CD14-positive monocyte (primary cell): ENCODE measurements around the gene EIF4E. TPM values are rescaled to one million over a fixed set of nuclear protein-coding genes. Genes with fewer than 3 reads are reported as not detected.

ENCODE experiments used
- DNase-seq, 3 donors: peaks; one replicate each; pipeline ENCODE4 v3.0.0-alpha.2; 2011 to 2022
- H2AFZ ChIP-seq: 2 replicates; pipeline ENCODE4 v1.6.0; 2012; ENCODE audit warnings: mild to moderate bottlenecking, low read depth, low read length, inconsistent platforms; ENCODE audit not compliant: insufficient read depth, poor library complexity, severe bottlenecking
- H3K27ac ChIP-seq, 2 donors: 1 replicate in 1 of 2; 2 replicates in 1 of 2; pipeline ENCODE4 v1.5.1; 2012 to 2013; ENCODE audit warnings: low read length in 2 of 2, control low read depth in 1 of 2, inconsistent platforms in 1 of 2, low read depth in 1 of 2, mild to moderate bottlenecking in 1 of 2
- H3K27me3 ChIP-seq, 2 donors: one replicate each; pipeline versions ENCODE4 v1.6.0 to v1.6.1; 2011 to 2013; ENCODE audit warnings: low read length in 2 of 2; ENCODE audit not compliant: control insufficient read depth in 2 of 2, insufficient read depth in 2 of 2
- H3K36me3 ChIP-seq, 2 donors: replicated peaks in 1 of 2; 1 replicate in 1 of 2; 2 replicates in 1 of 2; pipeline versions ENCODE4 v1.5.1 to v1.6.1; 2012 to 2013; ENCODE audit warnings: low read length in 2 of 2, control low read depth in 1 of 2, inconsistent platforms in 1 of 2, mild to moderate bottlenecking in 1 of 2; ENCODE audit not compliant: insufficient read depth in 2 of 2, control insufficient read depth in 1 of 2
- H3K4me1 ChIP-seq, 2 donors: 1 replicate in 1 of 2; 2 replicates in 1 of 2; pipeline versions ENCODE4 v1.5.1 to v1.6.1; 2012 to 2013; ENCODE audit warnings: low read length in 2 of 2, control low read depth in 1 of 2, inconsistent platforms in 1 of 2, mild to moderate bottlenecking in 1 of 2, moderate library complexity in 1 of 2; ENCODE audit not compliant: insufficient read depth in 2 of 2, control insufficient read depth in 1 of 2
- H3K4me2 ChIP-seq: replicated peaks from 2 replicates; pipeline ENCODE3; 2012; ENCODE audit warnings: low read length, moderate library complexity, mild to moderate bottlenecking; ENCODE audit not compliant: poor library complexity, severe bottlenecking; ENCODE audit errors: extremely low read depth
- H3K4me3 ChIP-seq, 3 experiments: fragments of 200-600 bp in 1 of 3; sonication (generic) in 1 of 3; replicated peaks in 1 of 3; 1 replicate in 2 of 3; 2 replicates in 1 of 3; pipeline ENCODE4 v1.5.1; 2011 to 2013; ENCODE audit warnings: low read length in 3 of 3, mild to moderate bottlenecking in 3 of 3, control low read depth in 2 of 3, low read depth in 2 of 3, inconsistent platforms in 1 of 3, moderate library complexity in 1 of 3
- H3K79me2 ChIP-seq: 2 replicates; pipeline ENCODE4 v1.6.0; 2012; ENCODE audit warnings: mild to moderate bottlenecking, control low read depth, inconsistent platforms, low read length, moderate library complexity; ENCODE audit not compliant: insufficient read depth
- H3K9ac ChIP-seq: 2 replicates; pipeline ENCODE4 v1.6.0; 2017; ENCODE audit warnings: low read length, mild to moderate bottlenecking; ENCODE audit not compliant: insufficient read depth, poor library complexity, severe bottlenecking
- H3K9me3 ChIP-seq, 2 donors: replicated peaks in 1 of 2; 1 replicate in 1 of 2; 2 replicates in 1 of 2; pipeline versions ENCODE4 v1.5.1 to v1.6.1; 2012 to 2013; ENCODE audit warnings: low read length in 2 of 2, control low read depth in 1 of 2; ENCODE audit not compliant: control insufficient read depth in 1 of 2, insufficient read depth in 1 of 2
- H4K20me1 ChIP-seq: 2 replicates; pipeline ENCODE4 v1.6.0; 2012; ENCODE audit warnings: mild to moderate bottlenecking, low read length, control low read depth, moderate library complexity; ENCODE audit not compliant: insufficient read depth
- H3K27ac Mint-ChIP-seq, 7 donors: one replicate each; pipeline ENCODE4 v1.8.0; 2020; ENCODE audit warnings: mild to moderate bottlenecking in 7 of 7, mixed read lengths in 7 of 7, moderate library complexity in 6 of 7, inconsistent platforms in 2 of 7
- H3K27me3 Mint-ChIP-seq, 3 donors: one replicate each; pipeline ENCODE4 v1.8.0; 2021 to 2022; ENCODE audit warnings: low read depth in 3 of 3, mild to moderate bottlenecking in 3 of 3, mixed read lengths in 3 of 3, moderate library complexity in 3 of 3, inconsistent platforms in 1 of 3
- H3K36me3 Mint-ChIP-seq, 2 donors: one replicate each; pipeline ENCODE4 v1.8.0; 2020; ENCODE audit warnings: mixed read lengths in 2 of 2, inconsistent platforms in 1 of 2, mild to moderate bottlenecking in 1 of 2
- H3K4me1 Mint-ChIP-seq: one replicate; pipeline ENCODE4 v1.8.0; 2020; ENCODE audit warnings: mild to moderate bottlenecking, mixed read lengths
- H3K4me3 Mint-ChIP-seq, 2 donors: one replicate each; pipeline ENCODE4 v1.8.0; 2020; ENCODE audit warnings: mild to moderate bottlenecking in 2 of 2, mixed read lengths in 2 of 2, moderate library complexity in 1 of 2
- H3K9me3 Mint-ChIP-seq, 7 donors: one replicate each; pipeline ENCODE4 v1.8.0; 2020 to 2022; ENCODE audit warnings: mixed read lengths in 7 of 7, mild to moderate bottlenecking in 6 of 7, moderate library complexity in 6 of 7, inconsistent platforms in 2 of 7
- WGBS: methylation state at CpG from one replicate; pipeline ENCODE4 v1.1.5; 2013; ENCODE audit warnings: missing lambda C conversion rate; ENCODE audit not compliant: insufficient coverage; 5-methylcytosine and 5-hydroxymethylcytosine counted together
- intact Hi-C, 2 donors: fragments of 100-400 bp; cut with micrococcal nuclease; formaldehyde crosslinking; loops; one replicate each; pipeline versions ENCODE4 v1.15.0 to v1.15.1; 2023
- polyA plus RNA-seq, 3 donors: library from polyadenylated mRNA; depleted of rRNA in 1 of 3; unstranded in 2 of 3; stranded (reverse) in 1 of 3; fragments of 300-500 nt in 2 of 3; fragments of >200 nt in 1 of 3; fragmentation: Illumina TruSeq in 2 of 3; gene quantifications; 1 replicate in 2 of 3; 2 replicates in 1 of 3; pipeline ENCODE4 v1.2.3, GENCODE V29; 2012 to 2021
- TF ChIP-seq, protein P1 (sequence below): fragments of 200-600 bp; IDR thresholded peaks from one replicate; pipeline ENCODE4 v1.8.0; 2022; ENCODE audit warnings: antibody characterized with exemption, mild to moderate bottlenecking

The EIF4E gene
- polyA plus RNA-seq, 3 donors: 25.0 to 50.8 (median 48.6) TPM

DNA sequence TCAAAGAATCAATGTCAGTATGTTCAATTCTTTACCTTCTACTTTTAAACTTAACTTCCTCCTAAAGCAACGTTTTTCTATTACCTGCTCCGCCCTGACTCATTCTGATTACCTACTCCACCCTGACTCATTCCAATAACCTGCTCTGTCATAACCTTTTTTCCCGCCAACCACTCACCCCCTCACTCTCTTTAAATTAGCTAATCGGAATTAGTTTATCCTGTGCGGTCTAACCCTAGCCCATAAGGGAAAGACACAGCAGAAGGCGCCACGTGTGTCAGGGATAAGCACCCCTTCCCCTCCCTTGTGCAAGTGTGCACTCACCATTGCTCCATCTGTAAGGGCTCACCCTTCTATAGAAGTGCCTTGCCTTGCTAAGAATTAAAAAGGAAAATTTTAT lies 64.4 kb downstream of the EIF4E start:
- intact Hi-C loops: no loop called here
- no peak overlapping the region for H3K4me2 ChIP-seq
- Mint-ChIP-seq H3K27me3 (peaks cover 0 to 2% (median 1%) of the 10 kb centered on the region in 3 donors), H3K4me3 (no peak overlapping the region), H3K4me1 (no peaks in the 10 kb centered on the region), H3K9me3 (peaks cover 0 to 3% (median 0%) of the 10 kb centered on the region in 7 donors), H3K27ac (no peak overlapping the region), H3K36me3 (no peaks in the 10 kb centered on the region)
- H3K27ac ChIP-seq: no peak overlapping the region
- H3K27me3 ChIP-seq: no peaks in the 10 kb centered on the region
- H3K9ac ChIP-seq: no peak overlapping the region
- H4K20me1 ChIP-seq: no peaks in the 10 kb centered on the region
- H3K79me2 ChIP-seq: no peaks in the 10 kb centered on the region
- no peak for DNase-seq
- H3K4me3 ChIP-seq: no peak overlapping the region
- H3K36me3 ChIP-seq: no peaks in the 10 kb centered on the region
- H3K4me1 ChIP-seq: no peaks in the 10 kb centered on the region
- TF ChIP-seq, protein P1, sequence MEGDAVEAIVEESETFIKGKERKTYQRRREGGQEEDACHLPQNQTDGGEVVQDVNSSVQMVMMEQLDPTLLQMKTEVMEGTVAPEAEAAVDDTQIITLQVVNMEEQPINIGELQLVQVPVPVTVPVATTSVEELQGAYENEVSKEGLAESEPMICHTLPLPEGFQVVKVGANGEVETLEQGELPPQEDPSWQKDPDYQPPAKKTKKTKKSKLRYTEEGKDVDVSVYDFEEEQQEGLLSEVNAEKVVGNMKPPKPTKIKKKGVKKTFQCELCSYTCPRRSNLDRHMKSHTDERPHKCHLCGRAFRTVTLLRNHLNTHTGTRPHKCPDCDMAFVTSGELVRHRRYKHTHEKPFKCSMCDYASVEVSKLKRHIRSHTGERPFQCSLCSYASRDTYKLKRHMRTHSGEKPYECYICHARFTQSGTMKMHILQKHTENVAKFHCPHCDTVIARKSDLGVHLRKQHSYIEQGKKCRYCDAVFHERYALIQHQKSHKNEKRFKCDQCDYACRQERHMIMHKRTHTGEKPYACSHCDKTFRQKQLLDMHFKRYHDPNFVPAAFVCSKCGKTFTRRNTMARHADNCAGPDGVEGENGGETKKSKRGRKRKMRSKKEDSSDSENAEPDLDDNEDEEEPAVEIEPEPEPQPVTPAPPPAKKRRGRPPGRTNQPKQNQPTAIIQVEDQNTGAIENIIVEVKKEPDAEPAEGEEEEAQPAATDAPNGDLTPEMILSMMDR: no peak
- WGBS: 81% methylated on average over 5 of the region's 7 CpGs
- no peaks in the 10 kb centered on the region for H3K9me3 ChIP-seq
- no peak overlapping the region for H2AFZ ChIP-seq

DNA sequence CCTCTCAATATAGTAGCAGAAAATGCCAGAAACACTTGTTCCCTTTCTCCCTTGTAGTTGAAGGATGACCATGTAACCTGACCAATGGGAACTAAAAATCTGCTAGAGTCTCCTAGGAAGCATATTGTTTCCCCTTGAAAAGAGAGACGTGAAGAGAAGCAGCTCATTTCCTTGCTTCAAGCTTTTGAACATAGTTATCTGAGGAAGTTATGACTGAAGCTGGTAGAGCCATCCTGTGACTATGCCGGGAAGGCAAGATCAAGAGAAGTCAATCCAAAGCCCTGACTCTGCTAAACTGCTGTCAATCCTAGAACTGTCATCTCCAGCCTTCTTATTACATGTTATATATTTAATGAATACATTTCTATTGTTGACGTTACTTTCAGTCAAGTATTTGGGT lies 66.6 kb downstream of the EIF4E start:
- peaks cover 0 to 2% (median 1%) of the 10 kb centered on the region in 3 donors for H3K27me3 Mint-ChIP-seq
- H3K27ac ChIP-seq: no peak overlapping the region
- no peaks in the 10 kb centered on the region for H3K4me1 ChIP-seq
- TF ChIP-seq, protein P1: no peak
- peaks cover 0 to 3% (median 0%) of the 10 kb centered on the region in 7 donors for H3K9me3 Mint-ChIP-seq
- no peak overlapping the region for H3K9ac ChIP-seq
- H3K79me2 ChIP-seq: no peaks in the 10 kb centered on the region
- no peaks in the 10 kb centered on the region for H3K27me3 ChIP-seq
- H3K9me3 ChIP-seq: no peaks in the 10 kb centered on the region
- H4K20me1 ChIP-seq: no peaks in the 10 kb centered on the region
- intact Hi-C loops: no loop called here
- no peaks in the 10 kb centered on the region for H3K4me1 Mint-ChIP-seq
- no peak overlapping the region for H3K4me3 Mint-ChIP-seq
- no peak overlapping the region for H3K4me3 ChIP-seq
- DNase-seq: no peak
- H3K4me2 ChIP-seq: no peak overlapping the region
- H2AFZ ChIP-seq: no peak overlapping the region
- 60% methylated on average over 1 of the region's 3 CpGs for WGBS
- no peaks in the 10 kb centered on the region for H3K36me3 Mint-ChIP-seq
- no peak overlapping the region for H3K27ac Mint-ChIP-seq
- no peaks in the 10 kb centered on the region for H3K36me3 ChIP-seq
